Measurements from ENCODE around the gene RBM19.

The RBM19 gene

DNA sequence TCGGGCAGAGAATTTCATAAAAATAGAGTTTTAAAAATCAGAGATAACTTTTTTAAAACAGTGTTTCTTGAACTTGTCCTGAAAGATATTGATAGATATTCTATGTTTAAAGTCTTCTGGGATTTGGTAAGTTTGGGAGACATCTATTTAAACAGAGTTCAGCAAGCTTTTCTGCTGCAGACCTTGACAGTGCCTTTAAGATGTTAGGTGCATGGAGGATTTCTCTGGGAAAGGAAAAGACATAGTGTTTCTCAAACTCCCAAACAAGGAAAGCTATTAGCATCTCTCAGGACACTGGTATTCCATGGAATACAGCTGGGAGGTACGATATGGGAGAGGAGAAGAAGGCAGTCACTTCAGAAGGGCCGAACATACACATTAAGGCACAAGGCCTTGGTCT is 97.8 kb downstream of the RBM19 start:
- no peak overlapping the region for H3K4me3 ChIP-seq (ENCODE audit: low read depth in 1 of 2, low read length in 1 of 2)

DNA sequence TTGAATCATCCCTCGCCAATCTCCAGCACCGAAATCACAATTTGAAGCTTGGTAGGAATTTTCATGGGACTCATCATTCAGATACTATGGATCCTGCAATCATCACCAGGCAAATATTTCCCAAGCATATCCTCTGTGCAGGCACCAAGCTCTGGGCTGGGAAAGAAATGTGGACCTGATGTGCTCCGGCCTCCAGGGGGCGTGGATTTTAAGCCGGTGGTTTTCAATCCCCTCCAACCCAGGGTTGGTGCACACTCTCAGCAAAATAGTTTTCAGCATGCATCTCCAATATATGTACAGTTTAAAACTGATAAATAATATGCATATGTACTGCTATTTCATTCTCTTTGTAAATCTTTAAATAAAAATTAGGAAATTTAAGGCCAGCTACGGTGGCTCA is 98.9 kb downstream of the RBM19 start:
- H3K4me3 ChIP-seq (ENCODE audit: low read depth in 1 of 2, low read length in 1 of 2), result no peak overlapping the region
- peaks cover 9 to 13% of the 10 kb centered on the region in 2 experiments for H3K4me1 ChIP-seq (ENCODE audit: control insufficient read depth in 1 of 2, insufficient read depth in 1 of 2, low read depth in 1 of 2, low read length in 1 of 2)
- no peaks in the 10 kb centered on the region for H3K9me3 ChIP-seq
- no peaks in the 10 kb centered on the region for H3K27me3 ChIP-seq
- TF ChIP-seq, protein P1, sequence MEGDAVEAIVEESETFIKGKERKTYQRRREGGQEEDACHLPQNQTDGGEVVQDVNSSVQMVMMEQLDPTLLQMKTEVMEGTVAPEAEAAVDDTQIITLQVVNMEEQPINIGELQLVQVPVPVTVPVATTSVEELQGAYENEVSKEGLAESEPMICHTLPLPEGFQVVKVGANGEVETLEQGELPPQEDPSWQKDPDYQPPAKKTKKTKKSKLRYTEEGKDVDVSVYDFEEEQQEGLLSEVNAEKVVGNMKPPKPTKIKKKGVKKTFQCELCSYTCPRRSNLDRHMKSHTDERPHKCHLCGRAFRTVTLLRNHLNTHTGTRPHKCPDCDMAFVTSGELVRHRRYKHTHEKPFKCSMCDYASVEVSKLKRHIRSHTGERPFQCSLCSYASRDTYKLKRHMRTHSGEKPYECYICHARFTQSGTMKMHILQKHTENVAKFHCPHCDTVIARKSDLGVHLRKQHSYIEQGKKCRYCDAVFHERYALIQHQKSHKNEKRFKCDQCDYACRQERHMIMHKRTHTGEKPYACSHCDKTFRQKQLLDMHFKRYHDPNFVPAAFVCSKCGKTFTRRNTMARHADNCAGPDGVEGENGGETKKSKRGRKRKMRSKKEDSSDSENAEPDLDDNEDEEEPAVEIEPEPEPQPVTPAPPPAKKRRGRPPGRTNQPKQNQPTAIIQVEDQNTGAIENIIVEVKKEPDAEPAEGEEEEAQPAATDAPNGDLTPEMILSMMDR (IDR thresholded peaks at IDR 0.05), result no peak
- no peaks in the 10 kb centered on the region for H3K36me3 ChIP-seq
- no peak overlapping the region for H3K27ac ChIP-seq

More for the DNA sequence above, 97.8 kb downstream of the RBM19 start:
- Histone ChIP-seq H3K4me1 (ENCODE audit: control insufficient read depth in 1 of 2, insufficient read depth in 1 of 2, low read depth in 1 of 2, low read length in 1 of 2) (peaks cover under 1 to 2% of the 10 kb centered on the region in 2 experiments), H3K27ac (no peak overlapping the region), H3K27me3 (no peaks in the 10 kb centered on the region), H3K9me3 (no peaks in the 10 kb centered on the region), H3K36me3 (no peaks in the 10 kb centered on the region)
- TF ChIP-seq, protein P1 (IDR thresholded peaks at IDR 0.05), result no peak

DNA sequence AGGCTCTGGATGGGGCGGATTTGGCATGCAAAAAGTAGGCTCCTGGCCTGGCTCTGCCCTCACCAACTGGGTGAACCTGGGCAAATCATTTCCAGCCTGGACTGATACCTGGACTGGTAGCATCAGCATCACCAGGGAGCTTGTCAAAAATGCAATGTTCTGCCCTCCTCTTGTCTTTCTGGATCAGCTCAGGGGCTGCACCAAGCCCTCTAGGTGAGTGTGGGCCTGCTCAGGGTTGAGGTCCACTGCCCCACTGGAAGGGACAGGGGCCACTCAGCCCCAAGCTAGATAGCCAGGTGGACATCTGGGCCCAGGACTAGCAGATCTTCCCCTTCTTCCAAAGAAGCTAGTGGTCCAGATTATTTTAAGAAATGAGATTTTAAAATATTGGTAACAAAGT is 99.6 kb downstream of the RBM19 start:
- no peaks in the 10 kb centered on the region for H3K9me3 ChIP-seq
- H3K4me1 ChIP-seq (ENCODE audit: control insufficient read depth in 1 of 2, insufficient read depth in 1 of 2, low read depth in 1 of 2, low read length in 1 of 2), result peaks cover 17 to 20% of the 10 kb centered on the region in 2 experiments
- no peak overlapping the region for H3K27ac ChIP-seq
- TF ChIP-seq, protein P1 (IDR thresholded peaks at IDR 0.05), result no peak
- H3K4me3 ChIP-seq (ENCODE audit: low read depth in 1 of 2, low read length in 1 of 2), result no peak overlapping the region
- H3K27me3 ChIP-seq, result no peaks in the 10 kb centered on the region
- no peaks in the 10 kb centered on the region for H3K36me3 ChIP-seq

DNA sequence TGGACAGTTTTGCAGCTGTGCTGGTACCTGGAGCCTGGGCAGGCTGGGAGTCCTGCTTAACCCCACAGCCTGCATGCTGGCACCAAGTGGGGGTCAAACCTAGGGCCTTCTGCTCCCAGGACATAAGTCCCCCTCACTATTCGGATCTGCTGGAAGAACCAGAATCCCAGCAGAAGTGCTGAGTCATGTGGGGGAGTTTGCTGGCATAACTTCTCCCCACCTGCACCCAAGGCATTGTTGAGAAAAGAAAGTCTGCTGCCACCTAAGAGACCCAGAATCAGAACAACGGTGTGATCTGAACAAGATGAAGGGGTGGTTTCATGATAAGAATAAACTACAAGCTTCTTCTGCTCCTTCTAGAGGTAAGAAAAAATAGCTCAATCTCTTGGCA is 102.7 kb downstream of the RBM19 start:
- TF ChIP-seq, protein P1 (IDR thresholded peaks at IDR 0.05), result no peak
- H3K4me1 ChIP-seq (ENCODE audit: control insufficient read depth in 1 of 2, insufficient read depth in 1 of 2, low read depth in 1 of 2, low read length in 1 of 2), result peaks cover 47 to 51% of the 10 kb centered on the region in 2 experiments
- H3K36me3 ChIP-seq, result no peaks in the 10 kb centered on the region
- H3K4me3 ChIP-seq (ENCODE audit: low read depth in 1 of 2, low read length in 1 of 2), result no peak overlapping the region
- H3K27ac ChIP-seq, result no peak overlapping the region
- H3K27me3 ChIP-seq, result no peaks in the 10 kb centered on the region
- H3K9me3 ChIP-seq, result no peaks in the 10 kb centered on the region

DNA sequence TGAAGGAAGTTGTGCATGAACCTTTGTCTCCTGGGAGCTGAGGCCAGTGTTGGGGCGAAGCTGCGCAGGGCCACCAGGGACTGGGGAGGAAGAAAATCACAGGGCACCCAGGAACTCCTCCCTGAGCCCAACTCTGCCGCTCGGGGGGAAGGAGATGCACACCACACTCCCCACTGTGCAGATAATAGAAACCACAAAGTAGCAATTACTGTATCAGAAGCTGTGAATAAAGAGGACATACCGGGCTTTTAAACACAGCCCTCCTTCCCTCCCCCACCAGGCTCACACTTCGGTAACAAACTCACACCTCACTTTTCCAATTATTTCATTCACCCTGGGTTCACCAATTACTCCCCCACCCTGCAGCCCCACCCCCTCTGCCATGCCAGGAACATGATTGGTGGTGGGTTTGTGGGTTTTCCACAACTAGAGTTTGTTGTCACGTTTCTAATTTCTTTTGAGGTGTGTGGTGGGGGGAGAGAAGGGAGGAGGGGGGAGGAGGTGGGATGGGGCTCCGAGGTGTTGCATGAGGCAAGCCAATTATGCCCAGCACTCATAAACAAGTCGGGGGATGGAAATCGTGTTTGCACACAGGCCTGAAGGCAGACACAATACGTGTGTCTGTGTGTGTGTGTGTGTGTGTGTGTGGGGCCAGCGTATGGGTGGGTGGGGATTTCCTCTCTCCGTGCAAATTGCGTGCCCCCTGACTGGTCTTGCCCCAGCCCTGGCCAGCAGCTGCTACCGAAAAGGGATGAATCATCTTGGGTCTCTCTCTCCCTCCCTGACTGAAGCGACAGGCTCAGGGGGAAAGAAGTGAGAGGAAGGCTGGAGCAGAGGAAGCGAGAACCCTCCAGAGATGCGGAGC is 103.3 kb downstream of the RBM19 start:
- Histone ChIP-seq H3K4me1 (ENCODE audit: control insufficient read depth in 1 of 2, insufficient read depth in 1 of 2, low read depth in 1 of 2, low read length in 1 of 2) (peaks cover 53 to 57% of the 10 kb centered on the region in 2 experiments), H3K4me3 (ENCODE audit: low read depth in 1 of 2, low read length in 1 of 2) (no peak overlapping the region), H3K36me3 (no peaks in the 10 kb centered on the region), H3K9me3 (no peaks in the 10 kb centered on the region), H3K27ac (peak overlapping the region; percentile 62), H3K27me3 (no peaks in the 10 kb centered on the region)
- TF ChIP-seq, protein P1 (IDR thresholded peaks at IDR 0.05), result no peak

Data from neutrophil (primary cell).